Activated CD8-positive, alpha-beta memory T cell treated with anti-CD3 and anti-CD28 coated beads for 36 hours (primary cell): ENCODE data around the gene LIPC. TPM values are rescaled to one million over a fixed set of nuclear protein-coding genes. Genes with fewer than 3 reads are reported as not detected.

Experiments
- CTCF ChIA-PET: fragments of 350-600 bp; sonication (Branson Sonifier 250); formaldehyde crosslinking; loops from one replicate; lab custom pipeline; 2021; ENCODE audit warnings: antibody characterized with exemption; lab: Charles Lee
- POLR2A ChIA-PET: fragments of 350-600 bp; sonication (Branson Sonifier 250); formaldehyde crosslinking; loops from one replicate; lab custom pipeline; 2021; ENCODE audit warnings: antibody characterized with exemption; lab: Charles Lee
- total RNA-seq, 2 experiments: library from RNA; stranded (reverse); gene quantifications; one replicate each; pipeline ENCODE4 v1.2.3, GENCODE V29; 2021

Gene LIPC
- total RNA-seq, 2 experiments from 2014 or later = 1.0 to 1.1 TPM

DNA sequence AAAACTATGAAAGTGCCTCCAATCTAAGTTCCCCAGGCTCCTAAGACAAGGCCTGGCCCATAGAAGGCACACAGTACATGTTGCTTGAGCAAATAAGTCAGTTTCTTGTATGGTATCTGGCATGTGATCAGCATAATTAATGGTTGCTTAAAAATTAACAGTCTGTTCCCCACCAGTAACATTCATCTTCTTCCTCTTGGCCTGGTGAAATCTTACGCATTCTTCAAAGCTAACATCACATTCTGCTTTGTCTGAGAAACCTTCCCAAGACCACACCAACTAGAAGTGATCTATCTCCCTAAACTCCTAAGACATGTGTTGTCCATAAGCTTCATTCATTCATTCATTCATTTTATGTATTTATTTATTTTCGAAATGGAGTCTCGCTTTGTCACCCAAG is 48.1 kb downstream of the LIPC start:
- ChIA-PET POLR2A (no interaction called here), CTCF (interaction anchor here (1.8 kb wide), 1 partner anchor 25 kb away, joined by 3 read pairs; no protein-coding TSS in a partner anchor)

DNA sequence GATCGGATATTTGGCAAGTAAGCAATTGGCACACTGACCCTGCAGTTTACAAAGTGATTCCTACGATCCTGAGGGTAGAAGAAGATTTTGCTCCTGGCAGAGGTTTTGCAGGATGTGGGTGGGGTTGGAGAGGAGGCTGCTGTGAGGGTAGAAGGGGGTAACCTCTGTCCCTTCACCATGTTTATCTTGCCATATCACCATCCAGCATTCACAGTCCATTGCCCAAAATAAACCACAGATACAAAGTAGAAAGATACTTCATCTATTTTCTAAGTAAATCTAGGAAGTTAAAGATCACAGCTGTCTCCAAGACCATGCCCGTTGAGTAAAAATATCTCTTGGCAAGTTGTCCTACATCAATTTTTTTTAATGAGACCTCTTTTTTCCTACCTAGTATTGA is 51.6 kb downstream of the LIPC start:
- ChIA-PET POLR2A (no interaction called here), CTCF (interaction anchor here (0.7 kb wide), 1 partner anchor 12 kb away, joined by 4 read pairs; no protein-coding TSS in a partner anchor)

DNA sequence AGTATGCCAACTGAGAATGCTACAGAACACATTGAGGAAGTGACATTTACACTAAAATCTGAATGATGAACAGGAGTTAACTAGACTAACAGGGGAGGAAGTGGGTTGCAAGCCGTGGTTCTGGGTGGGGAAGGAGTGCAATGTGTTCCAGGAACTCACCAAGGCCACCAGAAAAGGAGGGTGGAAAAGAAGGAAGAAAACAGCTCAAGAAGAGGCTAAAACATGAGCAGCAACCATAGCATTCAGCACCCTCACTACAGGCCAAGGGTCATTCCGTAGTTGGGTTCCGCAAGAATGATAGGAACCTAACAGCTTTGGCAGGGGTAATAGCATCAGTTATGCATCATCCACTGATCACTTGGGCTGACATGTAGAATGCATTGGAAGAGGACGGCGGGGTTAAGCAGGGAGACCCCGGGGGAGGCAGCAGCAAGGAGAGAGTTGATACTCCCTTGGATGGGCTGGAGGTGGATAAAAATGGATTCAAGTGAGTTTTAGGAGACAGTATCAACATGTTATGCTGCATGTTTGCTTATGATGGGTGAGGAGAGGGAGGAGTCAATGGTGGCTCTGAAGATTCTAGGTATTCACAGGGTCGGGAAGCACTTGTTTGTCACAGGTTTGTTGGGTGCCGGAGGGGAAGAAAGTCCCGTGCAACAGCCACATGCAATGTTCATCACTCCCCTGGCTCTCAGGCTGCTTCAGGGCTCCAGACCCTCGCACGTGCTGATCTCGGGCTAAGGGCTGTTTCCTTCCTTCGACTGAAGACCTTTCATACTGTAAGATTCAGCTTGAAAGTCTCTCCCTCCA is 53.2 kb downstream of the LIPC start:
- POLR2A ChIA-PET = no interaction called here
- CTCF ChIA-PET = interaction anchor here (0.9 to 1.1 kb wide), 3 partner anchors 9 to 32 kb away, joined by 3 read pairs; no protein-coding TSS in a partner anchor

DNA sequence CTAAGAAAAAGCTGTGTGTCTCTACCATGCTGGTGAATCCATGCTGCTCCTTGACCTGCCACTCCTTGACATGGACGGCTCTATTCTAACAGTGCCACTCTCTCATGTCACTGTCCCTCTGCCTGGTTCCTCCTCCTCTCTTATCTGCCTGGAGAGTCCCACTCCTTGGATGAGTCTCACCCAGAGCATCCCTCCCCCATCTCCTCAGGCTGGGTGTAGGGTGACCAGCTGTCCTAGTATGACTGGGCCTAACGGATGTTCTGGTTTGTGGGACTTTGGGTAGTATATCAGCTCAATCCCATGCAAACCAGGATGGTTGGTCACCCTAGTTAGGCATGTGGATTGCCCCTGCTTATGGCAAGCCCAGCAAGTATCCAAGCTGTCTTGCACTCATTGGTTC is 54.3 kb downstream of the LIPC start:
- ChIA-PET POLR2A (no interaction called here), CTCF (no interaction called here)

DNA sequence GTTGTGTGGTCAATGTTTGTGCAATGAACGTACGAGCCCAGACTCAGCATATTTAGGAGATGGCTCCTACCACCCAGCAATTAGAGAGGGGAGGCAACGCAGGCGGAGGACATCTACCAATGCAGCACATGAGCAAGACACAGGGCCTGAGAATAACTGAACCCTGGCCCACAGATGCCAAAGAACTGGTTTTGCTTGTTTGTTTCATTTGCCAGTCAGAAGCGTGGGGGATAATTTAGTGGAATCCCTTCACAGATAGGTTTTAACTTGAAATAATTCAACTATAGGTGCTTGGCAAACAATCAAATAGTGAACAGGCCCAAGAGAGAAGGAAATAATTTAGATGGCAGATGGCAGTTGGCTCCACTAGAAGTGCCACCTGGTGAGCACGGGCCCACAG is 54.8 kb downstream of the LIPC start:
- CTCF ChIA-PET = no interaction called here

GRCh38 chr15:58487041-58487723 is 55.4 kb downstream of the LIPC start:
- CTCF ChIA-PET = interaction anchor here (0.6 to 1.2 kb wide), 2 partner anchors 15 to 364 kb away, joined by 3 to 4 read pairs; no protein-coding TSS in a partner anchor

More for the DNA sequence above, 54.8 kb downstream of the LIPC start:
- POLR2A ChIA-PET = no interaction called here

DNA sequence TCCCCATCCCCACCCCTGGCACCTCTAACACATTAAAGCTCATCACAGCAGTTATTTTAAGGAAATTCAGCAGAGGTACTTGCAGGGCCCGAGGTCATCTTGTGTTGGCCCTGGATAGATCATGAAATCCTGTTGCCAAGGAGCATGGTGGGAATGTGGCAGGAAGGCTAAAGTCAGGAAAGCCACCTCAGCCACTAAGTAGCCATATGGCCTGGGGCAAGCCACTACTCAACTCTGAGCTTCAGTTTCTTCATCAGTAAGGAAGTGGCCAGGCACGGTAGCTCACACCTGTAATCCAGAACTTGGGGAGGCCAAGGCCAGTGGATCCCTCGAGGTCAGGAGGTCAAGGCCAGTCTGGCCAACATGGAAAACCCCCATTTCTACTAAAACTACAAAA is 55.9 kb downstream of the LIPC start:
- POLR2A ChIA-PET = interaction anchor here (0.6 kb wide), 1 partner anchor 30 kb away, joined by 3 read pairs; no protein-coding TSS in a partner anchor

More at GRCh38 chr15:58487041-58487723, 55.4 kb downstream of the LIPC start:
- POLR2A ChIA-PET = interaction anchor here (0.6 kb wide), 1 partner anchor 29 kb away, joined by 3 read pairs; no protein-coding TSS in a partner anchor

GRCh38 chr15:58489289-58490085 is 57.7 kb downstream of the LIPC start:
- ChIA-PET POLR2A (no interaction called here), CTCF (interaction anchor here (0.7 kb wide), 1 partner anchor 45 kb away, joined by 3 read pairs; no protein-coding TSS in a partner anchor)

More for the DNA sequence above, 55.9 kb downstream of the LIPC start:
- CTCF ChIA-PET = interaction anchor here (0.6 to 1.2 kb wide), 2 partner anchors 15 to 364 kb away, joined by 3 to 4 read pairs; no protein-coding TSS in a partner anchor

DNA sequence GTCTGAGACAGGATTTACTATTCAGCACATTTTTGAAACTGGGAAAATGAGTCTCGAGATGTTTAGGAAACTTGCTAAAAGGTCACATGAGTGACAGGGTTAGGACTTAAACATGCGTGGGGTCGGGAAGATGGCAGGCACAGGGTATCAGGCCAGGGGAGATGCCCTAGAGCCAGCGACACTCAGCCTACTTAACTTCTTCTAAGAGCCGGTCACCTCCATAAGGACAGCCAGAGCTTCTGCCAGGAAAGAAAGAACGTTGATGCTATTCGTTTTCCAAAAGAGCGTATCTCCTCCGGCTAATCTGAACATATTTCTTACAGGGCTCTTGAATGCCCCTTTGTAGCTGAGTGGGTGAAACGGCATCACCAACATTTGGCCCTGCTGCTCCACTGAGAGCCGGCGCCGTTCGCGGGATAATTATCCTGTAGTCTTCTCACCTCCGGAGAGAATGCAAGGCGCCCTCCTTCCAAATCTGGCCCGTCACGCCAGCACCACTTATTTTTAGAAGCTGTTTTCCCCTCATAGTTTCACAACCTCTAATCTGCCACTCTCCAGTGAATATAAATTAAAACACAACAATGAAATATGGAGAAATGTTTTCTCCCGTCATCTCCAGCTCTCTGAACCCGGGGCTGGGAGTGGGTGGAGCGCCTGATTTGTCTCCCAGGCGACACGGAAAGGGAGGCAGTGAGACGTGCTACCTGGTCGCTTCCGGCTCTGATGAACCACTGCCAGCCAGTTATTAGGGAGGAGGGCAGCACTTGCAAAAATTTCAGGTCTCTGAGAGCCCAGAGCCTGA is 58.5 kb downstream of the LIPC start:
- POLR2A ChIA-PET = no interaction called here
- CTCF ChIA-PET = no interaction called here

DNA sequence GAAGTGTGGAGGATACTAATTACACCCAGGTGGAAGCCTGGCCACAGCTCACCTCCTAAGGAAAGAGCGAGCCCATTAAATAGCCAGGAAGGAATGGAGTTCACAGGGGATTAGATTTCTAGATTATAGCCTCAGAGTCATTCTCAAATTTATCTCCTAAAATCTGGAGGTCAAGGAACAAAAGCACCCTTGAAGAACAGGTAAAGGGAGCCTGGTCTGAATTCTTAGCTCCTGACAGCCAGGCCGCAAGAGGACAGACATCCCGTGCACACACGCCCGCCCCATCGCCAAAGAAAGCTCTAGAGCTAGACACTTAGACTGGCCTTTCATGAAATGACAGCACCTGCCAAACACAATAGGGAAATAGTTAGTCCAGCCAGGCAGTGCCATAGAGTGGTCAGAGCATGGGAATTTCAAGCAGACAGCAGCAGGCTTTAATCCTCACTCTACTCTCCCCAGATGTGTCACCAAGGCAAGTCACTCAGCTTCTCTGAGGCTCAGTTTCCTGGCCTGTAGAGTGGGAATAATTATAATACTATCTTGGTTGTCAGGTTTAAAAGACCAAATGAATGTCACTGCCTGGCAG is 59.2 kb downstream of the LIPC start:
- ChIA-PET CTCF (no interaction called here), POLR2A (no interaction called here)

GRCh38 chr15:58491499-58492202 is 59.9 kb downstream of the LIPC start:
- CTCF ChIA-PET = interaction anchor here (1.0 kb wide), 1 partner anchor 264 kb away, joined by 3 read pairs; no protein-coding TSS in a partner anchor
- POLR2A ChIA-PET = no interaction called here

- ChIA-PET POLR2A (interaction anchor here (0.5 kb wide), 1 partner anchor 10 kb away, joined by 6 read pairs; no protein-coding TSS in a partner anchor), CTCF (interaction anchor here (1.0 kb wide), 1 partner anchor 265 kb away, joined by 3 read pairs; no protein-coding TSS in a partner anchor)
Measured at GRCh38 chr15:58492661-58493397, 61.0 kb downstream of the LIPC start.

- ChIA-PET POLR2A (no interaction called here), CTCF (interaction anchor here (0.5 to 0.6 kb wide), 3 partner anchors 33 to 635 kb away, joined by 3 read pairs; no protein-coding TSS in a partner anchor)
Measured at GRCh38 chr15:58494567-58494966, 62.8 kb downstream of the LIPC start.

DNA sequence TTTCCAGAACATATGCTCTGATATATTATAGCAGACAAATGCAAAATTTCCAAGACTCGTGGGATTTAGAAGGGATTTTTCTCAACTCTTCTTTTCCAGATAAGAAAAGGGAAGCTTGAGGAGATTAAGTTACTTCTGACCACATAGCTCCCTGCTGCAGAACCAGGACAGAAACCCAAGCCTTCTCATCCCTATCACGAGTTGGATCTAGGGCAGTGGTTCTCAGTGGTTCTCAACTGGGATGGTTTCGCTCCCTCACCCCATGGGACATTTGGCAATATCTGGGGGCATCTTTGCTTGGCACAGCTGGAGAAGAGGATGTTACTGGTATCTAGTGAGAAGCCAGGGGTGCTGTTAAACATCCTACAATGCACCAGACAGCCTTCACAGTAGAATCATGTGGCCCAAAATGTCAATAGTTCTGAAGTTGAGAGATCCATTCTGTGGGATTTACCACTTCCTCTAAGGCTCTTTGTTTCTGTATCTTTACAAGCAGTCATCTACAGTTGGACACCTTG is 64.2 kb downstream of the LIPC start:
- ChIA-PET CTCF (interaction anchor here (0.6 kb wide), 1 partner anchor 646 kb away, joined by 4 read pairs; no protein-coding TSS in a partner anchor), POLR2A (no interaction called here)

DNA sequence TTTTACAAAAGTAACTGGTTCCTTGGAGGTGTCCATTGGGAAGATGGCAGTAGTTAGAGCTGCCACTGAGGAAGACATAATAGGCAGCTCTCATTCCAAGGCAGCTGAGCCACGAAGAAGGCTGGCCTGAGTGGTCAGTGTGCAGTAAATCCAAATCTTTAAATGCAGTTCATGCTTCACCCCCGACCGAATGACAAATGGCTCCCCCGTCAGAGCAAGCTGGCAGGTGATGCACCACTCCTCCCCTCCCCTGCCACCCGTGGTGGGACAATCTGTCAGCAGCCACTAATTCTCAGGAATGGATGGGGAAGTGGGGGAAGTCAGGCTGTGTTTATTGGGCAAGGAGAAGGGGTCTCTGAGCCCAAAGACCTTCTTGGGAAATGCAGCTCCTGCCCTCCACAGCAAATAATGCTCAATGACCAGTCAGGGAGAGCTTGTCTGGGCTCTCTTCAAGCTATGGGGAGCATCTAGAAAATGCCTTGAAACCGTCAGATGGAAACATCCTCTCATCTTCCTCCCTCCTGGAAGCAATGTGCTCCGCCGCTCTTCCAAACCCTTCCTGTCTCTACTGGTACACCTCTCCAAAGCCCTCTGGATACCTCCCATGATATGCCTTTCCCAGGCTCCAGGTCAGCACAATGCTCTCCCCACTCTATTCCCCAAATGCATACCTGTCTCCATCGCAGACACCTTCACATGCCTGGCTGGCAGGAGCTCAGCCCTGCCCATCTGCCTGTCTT is 65.4 kb downstream of the LIPC start:
- CTCF ChIA-PET = no interaction called here
- POLR2A ChIA-PET = no interaction called here
